PC-9 (cell line): ENCODE data around the gene SPARC.

Experiments
- EZH2 ChIP-seq: fragments of 200-600 bp; sonication (generic); IDR thresholded peaks from 2 replicates; pipeline ENCODE4 v1.8.0; 2017; ENCODE audit warnings: antibody characterized with exemption, low read depth
- TF ChIP-seq, protein P1 (sequence below): fragments of 200-600 bp; sonication (generic); conservative IDR thresholded peaks from 2 replicates; pipeline ENCODE4 v1.6.1; 2017; ENCODE audit warnings: mixed run types, antibody characterized with exemption, mild to moderate bottlenecking, moderate library complexity

DNA sequence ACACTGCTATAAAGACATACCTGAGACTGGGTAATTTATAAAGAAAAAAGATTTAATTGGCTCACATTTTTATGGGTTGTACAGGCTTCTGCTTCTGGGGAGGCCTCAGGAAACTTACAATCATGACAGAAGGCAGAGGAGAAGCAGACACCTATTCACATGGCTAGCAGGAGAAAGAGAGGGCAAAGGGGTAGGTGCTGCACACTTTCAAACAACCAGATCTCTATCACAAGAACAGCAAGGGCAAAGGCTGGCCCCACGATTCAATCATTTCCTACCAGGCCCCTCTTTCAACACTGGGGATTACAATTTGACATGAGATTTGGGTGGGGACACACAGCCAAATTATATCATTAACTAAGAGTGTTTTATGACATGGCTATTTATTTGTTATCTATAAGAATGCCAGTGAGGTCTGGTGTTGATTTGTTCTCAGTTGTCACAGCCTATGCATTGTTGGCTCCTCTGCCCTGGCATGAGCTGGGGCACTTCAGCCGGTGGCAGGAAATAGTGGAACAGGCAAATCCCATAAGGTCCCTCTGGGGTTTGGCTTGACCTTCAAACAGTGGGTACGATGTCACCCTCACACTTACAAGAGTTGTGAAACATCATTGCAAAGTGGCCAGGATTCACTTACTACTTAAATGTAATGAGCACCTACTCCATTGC lies 44.1 kb downstream of the SPARC start:
- TF ChIP-seq, protein P1, sequence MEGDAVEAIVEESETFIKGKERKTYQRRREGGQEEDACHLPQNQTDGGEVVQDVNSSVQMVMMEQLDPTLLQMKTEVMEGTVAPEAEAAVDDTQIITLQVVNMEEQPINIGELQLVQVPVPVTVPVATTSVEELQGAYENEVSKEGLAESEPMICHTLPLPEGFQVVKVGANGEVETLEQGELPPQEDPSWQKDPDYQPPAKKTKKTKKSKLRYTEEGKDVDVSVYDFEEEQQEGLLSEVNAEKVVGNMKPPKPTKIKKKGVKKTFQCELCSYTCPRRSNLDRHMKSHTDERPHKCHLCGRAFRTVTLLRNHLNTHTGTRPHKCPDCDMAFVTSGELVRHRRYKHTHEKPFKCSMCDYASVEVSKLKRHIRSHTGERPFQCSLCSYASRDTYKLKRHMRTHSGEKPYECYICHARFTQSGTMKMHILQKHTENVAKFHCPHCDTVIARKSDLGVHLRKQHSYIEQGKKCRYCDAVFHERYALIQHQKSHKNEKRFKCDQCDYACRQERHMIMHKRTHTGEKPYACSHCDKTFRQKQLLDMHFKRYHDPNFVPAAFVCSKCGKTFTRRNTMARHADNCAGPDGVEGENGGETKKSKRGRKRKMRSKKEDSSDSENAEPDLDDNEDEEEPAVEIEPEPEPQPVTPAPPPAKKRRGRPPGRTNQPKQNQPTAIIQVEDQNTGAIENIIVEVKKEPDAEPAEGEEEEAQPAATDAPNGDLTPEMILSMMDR: no peak
- TF ChIP-seq EZH2: no peak
